K562 (cell line): Measurements from ENCODE around the gene NUFIP1. TPM values are rescaled to one million over a fixed set of nuclear protein-coding genes. Genes with fewer than 3 reads are reported as not detected.
A peak's percentile ranks its signal among the peaks of the same experiment; 100 is the strongest.

Source experiments
- ATAC-seq: fragments of 200-7000 bp; cut with Tn5 transposase; 3 replicates; pipeline ENCODE4 v1.9.1; 2020; ENCODE audit warnings: moderate library complexity
- BruUV-seq: library from RNA; stranded (reverse); fragments of 400-500 nt; replicated peaks from 2 replicates; lab custom pipeline; 2021; lab: Mats Ljungman, UMichigan
- CTCF ChIA-PET: fragments of 300-600 bp; formaldehyde crosslinking; extraction: SDS; loops from one replicate; lab custom pipeline; 2021; ENCODE audit warnings: low intra/inter-chr PET ratio; lab: Yijun Ruan, JAX
- POLR2A ChIA-PET: fragments of 300-600, 350-650 bp; sonication (Branson Sonifier 250); formaldehyde crosslinking; extraction: SDS; loops from one replicate; lab custom pipeline; 2021; ENCODE audit warnings: antibody characterized with exemption, inconsistent platforms; lab: Yijun Ruan, JAX
- DNase-seq, 4 experiments: peaks; one replicate each; pipeline versions ENCODE4 v3.0.0 to v3.0.0-alpha.2; 2011 to 2018; ENCODE audit warnings: low spot score in 3 of 4, mixed read lengths in 3 of 4; ENCODE audit errors: extremely low read depth in 1 of 4
- FAIRE-seq: peaks from 2 replicates; lab custom pipeline; 2011; peaks lifted over from hg19 to GRCh38; lab: Jason Lieb, UNC
- H2AFZ ChIP-seq: 2 replicates; pipeline ENCODE4 v1.6.0; 2011; ENCODE audit warnings: low read depth, low read length, control low read depth, inconsistent platforms
- H3K27ac ChIP-seq: fragments of 200-600 bp; 3 replicates; pipeline ENCODE4 v1.8.0; 2011; ENCODE audit warnings: low read depth, mild to moderate bottlenecking, control low read depth, inconsistent platforms, low read length, moderate library complexity, mixed read lengths; ENCODE audit errors: extremely low read depth
- H3K27me3 ChIP-seq, 2 experiments: fragments of 300-600 bp in 1 of 2; 2 replicates in 1 of 2; 3 replicates in 1 of 2; pipeline versions ENCODE4 v1.6.0 to v1.8.0; 2011; ENCODE audit warnings: inconsistent platforms in 2 of 2, low read length in 2 of 2, mild to moderate bottlenecking in 1 of 2, mixed read lengths in 1 of 2, moderate library complexity in 1 of 2; ENCODE audit not compliant: control insufficient read depth in 2 of 2, insufficient read depth in 2 of 2
- H3K36me3 ChIP-seq: fragments of 300-600 bp; 3 replicates; pipeline ENCODE4 v1.8.0; 2011; ENCODE audit warnings: mild to moderate bottlenecking, low read length, inconsistent platforms; ENCODE audit not compliant: control insufficient read depth, insufficient read depth
- H3K4me1 ChIP-seq, 2 experiments: fragments of 200-600 bp in 1 of 2; replicated peaks in 1 of 2; 2 replicates in 1 of 2; 3 replicates in 1 of 2; pipeline versions ENCODE4 v1.5.1 to v1.8.0; 2011; ENCODE audit warnings: inconsistent platforms in 2 of 2, low read length in 2 of 2, mild to moderate bottlenecking in 1 of 2, mixed read lengths in 1 of 2, moderate library complexity in 1 of 2; ENCODE audit not compliant: control insufficient read depth in 2 of 2, insufficient read depth in 2 of 2
- H3K4me2 ChIP-seq: 2 replicates; pipeline ENCODE4 v1.6.1; 2011; ENCODE audit warnings: low read length, control low read depth, inconsistent platforms, mixed read lengths; ENCODE audit not compliant: insufficient read depth
- H3K4me3 ChIP-seq: fragments of 200-600 bp; sonication (generic), shearing (Covaris generic); 2 replicates; pipeline ENCODE4 v1.5.1; 2016; ENCODE audit warnings: control low read depth, inconsistent platforms
- H3K79me2 ChIP-seq: fragments of 200-600 bp; 3 replicates; pipeline ENCODE4 v1.8.0; 2011; ENCODE audit warnings: low read length, inconsistent platforms; ENCODE audit not compliant: control insufficient read depth, insufficient read depth
- H3K9ac ChIP-seq, 2 experiments: 2 replicates each; pipeline versions ENCODE4 v1.6.0 to v1.6.1; 2011; ENCODE audit warnings: low read depth in 2 of 2, low read length in 2 of 2, control low read depth in 1 of 2, inconsistent platforms in 1 of 2, mild to moderate bottlenecking in 1 of 2, mixed read lengths in 1 of 2; ENCODE audit not compliant: insufficient read depth in 1 of 2
- H3K9me1 ChIP-seq: one replicate; pipeline ENCODE4 v1.6.0; 2011; ENCODE audit warnings: inconsistent platforms, mild to moderate bottlenecking, low read length, moderate library complexity; ENCODE audit not compliant: control insufficient read depth, insufficient read depth
- H3K9me3 ChIP-seq: replicated peaks from 2 replicates; pipeline ENCODE4 v1.5.1; 2011; ENCODE audit warnings: low read depth, low read length, inconsistent platforms; ENCODE audit not compliant: control insufficient read depth, insufficient read depth
- H4K20me1 ChIP-seq: replicated peaks from 2 replicates; pipeline ENCODE4 v1.6.1; 2011; ENCODE audit warnings: low read length, inconsistent platforms, mixed read lengths; ENCODE audit not compliant: control insufficient read depth, insufficient read depth
- EP300 ChIP-seq: IDR thresholded peaks from 2 replicates; pipeline ENCODE4 v1.6.1; 2012; ENCODE audit warnings: low read length, improper control_type of control experiment
- WGBS: fragments of 100-300 bp; shearing (Covaris generic); methylation state at CpG from one replicate; pipeline ENCODE4 v1.1.6; 2016; ENCODE audit warnings: low coverage, mixed read lengths; ENCODE audit not compliant: insufficient coverage; ENCODE audit errors: missing lambda C conversion rate; 5-methylcytosine and 5-hydroxymethylcytosine counted together
- in situ Hi-C: fragments of 300-500 bp; cut with MboI; formaldehyde crosslinking; loops from 4 replicates; pipeline ENCODE4 v1.15.0; 2018; ENCODE audit warnings: inconsistent platforms, mixed read lengths
- intact Hi-C: fragments of 100-400 bp; cut with micrococcal nuclease; formaldehyde crosslinking; loops from 2 replicates; pipeline ENCODE4 v1.14.2; 2022
- polyA plus RNA-seq, 8 experiments: library from polyadenylated mRNA; depleted of rRNA in 4 of 8; stranded (reverse) in 5 of 8; unstranded in 3 of 8; fragments of >200 nt; fragmentation: Nextera tagmentation in 2 of 8; fragmentation: Illumina TruSeq in 1 of 8; extraction: Ambion mirVana in 2 of 8; extraction: Trizol in 1 of 8; gene quantifications; 2 replicates each; pipeline versions ENCODE4 v1.2.1 to v1.2.3, GENCODE V29; 2011 to 2014; ENCODE audit warnings: inconsistent platforms in 1 of 8, missing spikeins in 1 of 8
- total RNA-seq, 7 experiments: library from RNA; depleted of rRNA in 6 of 7; stranded (reverse); fragments of >200 nt in 6 of 7; fragmentation: Illumina TruSeq in 2 of 7; extraction: Trizol in 2 of 7; gene quantifications; 2 replicates each; pipeline versions ENCODE4 v1.2.1 to v1.2.3, GENCODE V29; 2011 to 2021; ENCODE audit warnings: low replicate concordance in 1 of 7
- TF ChIP-seq, protein P1 (sequence below): IDR thresholded peaks from 2 replicates; pipeline ENCODE4 v1.6.1; 2016; ENCODE audit warnings: missing genetic modification characterization, missing compliant biosample characterization

The NUFIP1 gene
- total and polyA plus RNA-seq, 9 of the 15 experiments (the other 6 are each of a cell fraction or from before 2014, with no cell fraction given), result 2.6 to 9.7 (median 4.1) TPM

GRCh38 chr13:44919104-44919804 is 70.0 kb downstream of the NUFIP1 start:
- in situ Hi-C loops, result no loop called here
- Histone ChIP-seq H3K27me3 (no peaks in the 10 kb centered on the region; a peak in 2 of 5 replicates), H3K79me2 (no peaks in the 10 kb centered on the region), H3K36me3 (no peaks in the 10 kb centered on the region), H3K9me3 (no peaks in the 10 kb centered on the region; the same call in 1 of the 2 replicates), H4K20me1 (no peaks in the 10 kb centered on the region; the same call in 1 of the 2 replicates), H3K4me1 (peaks cover 0 to 5% of the 10 kb centered on the region in 2 experiments; a peak in 4 of 5 replicates), H2AFZ (peak overlapping the region; percentile 100)
- FAIRE-seq, result no peak
- ATAC-seq, result no peak
- TF ChIP-seq, protein P1, sequence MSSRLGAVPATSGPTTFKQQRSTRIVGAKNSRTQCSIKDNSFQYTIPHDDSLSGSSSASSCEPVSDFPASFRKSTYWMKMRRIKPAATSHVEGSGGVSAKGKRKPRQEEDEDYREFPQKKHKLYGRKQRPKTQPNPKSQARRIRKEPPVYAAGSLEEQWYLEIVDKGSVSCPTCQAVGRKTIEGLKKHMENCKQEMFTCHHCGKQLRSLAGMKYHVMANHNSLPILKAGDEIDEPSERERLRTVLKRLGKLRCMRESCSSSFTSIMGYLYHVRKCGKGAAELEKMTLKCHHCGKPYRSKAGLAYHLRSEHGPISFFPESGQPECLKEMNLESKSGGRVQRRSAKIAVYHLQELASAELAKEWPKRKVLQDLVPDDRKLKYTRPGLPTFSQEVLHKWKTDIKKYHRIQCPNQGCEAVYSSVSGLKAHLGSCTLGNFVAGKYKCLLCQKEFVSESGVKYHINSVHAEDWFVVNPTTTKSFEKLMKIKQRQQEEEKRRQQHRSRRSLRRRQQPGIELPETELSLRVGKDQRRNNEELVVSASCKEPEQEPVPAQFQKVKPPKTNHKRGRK (tag), result 0 out of 2 replicates have a peak, but pooled peaks have one; percentile 29
- TF ChIP-seq EP300, result no peak
- TF ChIP-seq, all 486 proteins: peak for 1
- Histone ChIP-seq H3K9me1 (no peaks in the 10 kb centered on the region), H3K4me2 (peak overlapping the region; percentile 93), H3K27ac (peak overlapping the region; percentile 96; the same call in 1 of the 3 replicates), H3K4me3 (peak overlapping the region; percentile 65), H3K9ac (peak overlapping the region in 1 of 2 experiments; percentile 82; a peak in 1 of 4 replicates)
- WGBS, result 94% methylated on average over 14 of the region's 18 CpGs
- no peak for DNase-seq
- POLR2A ChIA-PET, result interaction anchor here (0.6 to 1.0 kb wide), 2 partner anchors 9 to 40 kb away, joined by 3 to 4 read pairs; no protein-coding TSS in a partner anchor
- intact Hi-C loops, result no loop called here
- BruUV-seq, result no TSS peak
- CTCF ChIA-PET, result no interaction called here
